Activated T-cell treated with anti-CD3 and anti-CD28 coated beads, Interleukin-2, amount 50 U/mL, for 4 hours (primary cell): Measurements from ENCODE around the gene TSPAN1. TPM values are rescaled to one million over a fixed set of nuclear protein-coding genes. Genes with fewer than 3 reads are reported as not detected.
"Not testable (repeated sequence)": the region's sequence is repeated elsewhere in the genome, so short reads cannot be mapped to it uniquely, and the experiment has no call there.

ENCODE experiments used
- ATAC-seq, 2 donors: fragments of 200-7000 bp; cut with Tn5 transposase; one replicate each; pipeline ENCODE4 v1.10.0; 2021
- DNase-seq: peaks from one replicate; pipeline ENCODE4 v3.0.0-alpha.2; 2020
- H3K27me3 Mint-ChIP-seq: one replicate; pipeline ENCODE4 v1.8.0; 2021; ENCODE audit warnings: low read depth, mixed read lengths
- H3K36me3 Mint-ChIP-seq: one replicate; pipeline ENCODE4 v1.8.0; 2022; ENCODE audit warnings: mixed read lengths; ENCODE audit not compliant: insufficient read depth
- H3K4me1 Mint-ChIP-seq: one replicate; pipeline ENCODE4 v1.8.0; 2021; ENCODE audit warnings: low read depth, mixed read lengths
- H3K4me3 Mint-ChIP-seq: one replicate; pipeline ENCODE4 v1.8.0; 2021; ENCODE audit warnings: mild to moderate bottlenecking, moderate library complexity, mixed read lengths
- H3K9me3 Mint-ChIP-seq: one replicate; pipeline ENCODE4 v1.8.0; 2021; ENCODE audit warnings: mixed read lengths
- total RNA-seq, 3 donors: library from RNA; stranded (reverse); gene quantifications; one replicate each; pipeline ENCODE4 v1.2.1, GENCODE V29; 2021

TSPAN1 gene
- total RNA-seq, 3 donors from 2014 or later = 0.23 to 0.37 (median 0.24) TPM

- Mint-ChIP-seq H3K4me3 (no peak overlapping the region), H3K9me3 (no peaks in the 10 kb centered on the region), H3K4me1 (peaks cover 4% of the 10 kb centered on the region), H3K36me3 (no peaks in the 10 kb centered on the region), H3K27me3 (no peaks in the 10 kb centered on the region)
- no peak for DNase-seq
- no peak for ATAC-seq
These were observed 30.3 kb downstream of the TSPAN1 start for GRCh38 chr1:46205141-46205540.

GRCh38 chr1:46205791-46206190 lies 30.9 kb downstream of the TSPAN1 start:
- no peaks in the 10 kb centered on the region for H3K36me3 Mint-ChIP-seq
- no peaks in the 10 kb centered on the region for H3K9me3 Mint-ChIP-seq
- peaks cover 4% of the 10 kb centered on the region for H3K4me1 Mint-ChIP-seq
- no peak for DNase-seq
- H3K4me3 Mint-ChIP-seq = no peak overlapping the region
- no peak for ATAC-seq
- H3K27me3 Mint-ChIP-seq = no peaks in the 10 kb centered on the region

GRCh38 chr1:46206399-46206798 lies 31.5 kb downstream of the TSPAN1 start:
- no peak overlapping the region for H3K4me3 Mint-ChIP-seq
- no peaks in the 10 kb centered on the region for H3K27me3 Mint-ChIP-seq
- no peaks in the 10 kb centered on the region for H3K9me3 Mint-ChIP-seq
- H3K4me1 Mint-ChIP-seq = peaks cover 4% of the 10 kb centered on the region
- no peak for ATAC-seq
- no peak for DNase-seq
- no peaks in the 10 kb centered on the region for H3K36me3 Mint-ChIP-seq

- H3K4me3 Mint-ChIP-seq = no peak overlapping the region
- ATAC-seq (no peak), DNase-seq (no peak)
- H3K9me3 Mint-ChIP-seq = no peaks in the 10 kb centered on the region
- no peaks in the 10 kb centered on the region for H3K4me1 Mint-ChIP-seq
- H3K36me3 Mint-ChIP-seq = no peaks in the 10 kb centered on the region
- H3K27me3 Mint-ChIP-seq = no peaks in the 10 kb centered on the region
These were observed 35.7 kb downstream of the TSPAN1 start for GRCh38 chr1:46210561-46210960.

- DNase-seq (no peak), ATAC-seq (no peak)
- Mint-ChIP-seq H3K4me1 (no peaks in the 10 kb centered on the region), H3K9me3 (no peaks in the 10 kb centered on the region), H3K27me3 (no peaks in the 10 kb centered on the region), H3K4me3 (no peak overlapping the region), H3K36me3 (no peaks in the 10 kb centered on the region)
These were observed 36.2 kb downstream of the TSPAN1 start for GRCh38 chr1:46211051-46211450.

- H3K36me3 Mint-ChIP-seq = no peaks in the 10 kb centered on the region
- no peak for DNase-seq
- peaks cover 2% of the 10 kb centered on the region for H3K27me3 Mint-ChIP-seq
- H3K9me3 Mint-ChIP-seq = no peaks in the 10 kb centered on the region
- no peak overlapping the region for H3K4me3 Mint-ChIP-seq
- H3K4me1 Mint-ChIP-seq = no peaks in the 10 kb centered on the region
- ATAC-seq = no peak
These were observed 40.6 kb downstream of the TSPAN1 start for GRCh38 chr1:46215504-46215903.

- no peaks in the 10 kb centered on the region for H3K36me3 Mint-ChIP-seq
- H3K4me1 Mint-ChIP-seq = no peaks in the 10 kb centered on the region
These were observed 43.6 kb downstream of the TSPAN1 start for GRCh38 chr1:46218443-46218842.

GRCh38 chr1:46219551-46220520 lies 44.9 kb downstream of the TSPAN1 start:
- peaks cover 2% of the 10 kb centered on the region for H3K4me1 Mint-ChIP-seq

More at GRCh38 chr1:46218443-46218842, 43.6 kb downstream of the TSPAN1 start:
- Mint-ChIP-seq H3K9me3 (no peaks in the 10 kb centered on the region), H3K27me3 (peaks cover 2% of the 10 kb centered on the region), H3K4me3 (no peak overlapping the region)
- no peak for DNase-seq
- no peak for ATAC-seq

GRCh38 chr1:46220808-46221207 lies 45.9 kb downstream of the TSPAN1 start:
- Mint-ChIP-seq H3K4me3 (no peak overlapping the region), H3K9me3 (no peaks in the 10 kb centered on the region), H3K36me3 (no peaks in the 10 kb centered on the region), H3K27me3 (peaks cover 2% of the 10 kb centered on the region), H3K4me1 (peaks cover 2% of the 10 kb centered on the region)
- ATAC-seq (no peak), DNase-seq (no peak)

More at GRCh38 chr1:46219551-46220520, 44.9 kb downstream of the TSPAN1 start:
- Mint-ChIP-seq H3K4me3 (no peak overlapping the region), H3K9me3 (no peaks in the 10 kb centered on the region), H3K36me3 (no peaks in the 10 kb centered on the region), H3K27me3 (peaks cover 2% of the 10 kb centered on the region)
- ATAC-seq = no peak
- no peak for DNase-seq

GRCh38 chr1:46221749-46222148 lies 46.9 kb downstream of the TSPAN1 start:
- no peak overlapping the region for H3K4me3 Mint-ChIP-seq
- ATAC-seq (no peak), DNase-seq (no peak)
- H3K4me1 Mint-ChIP-seq = peaks cover 2% of the 10 kb centered on the region
- no peaks in the 10 kb centered on the region for H3K9me3 Mint-ChIP-seq
- H3K36me3 Mint-ChIP-seq = no peaks in the 10 kb centered on the region
- peaks cover 2% of the 10 kb centered on the region for H3K27me3 Mint-ChIP-seq

GRCh38 chr1:46223055-46223454 lies 48.2 kb downstream of the TSPAN1 start:
- not testable (repeated sequence) for H3K27me3 Mint-ChIP-seq, H3K4me3 Mint-ChIP-seq, DNase-seq, ATAC-seq, H3K36me3 Mint-ChIP-seq, H3K4me1 Mint-ChIP-seq, H3K9me3 Mint-ChIP-seq

- H3K36me3 Mint-ChIP-seq = no peaks in the 10 kb centered on the region
- peaks cover 2% of the 10 kb centered on the region for H3K27me3 Mint-ChIP-seq
- H3K9me3 Mint-ChIP-seq = no peaks in the 10 kb centered on the region
- peaks cover 2% of the 10 kb centered on the region for H3K4me1 Mint-ChIP-seq
- H3K4me3 Mint-ChIP-seq = no peak overlapping the region
- peak; percentile 98 for ATAC-seq
- DNase-seq = peak; percentile 45
These were observed 48.6 kb downstream of the TSPAN1 start for GRCh38 chr1:46223472-46223943.

- no peaks in the 10 kb centered on the region for H3K36me3 Mint-ChIP-seq
These were observed 50.1 kb downstream of the TSPAN1 start for GRCh38 chr1:46224966-46225365.

GRCh38 chr1:46231231-46231630 lies 56.3 kb downstream of the TSPAN1 start:
- ATAC-seq, H3K4me1 Mint-ChIP-seq, H3K27me3 Mint-ChIP-seq, H3K36me3 Mint-ChIP-seq, H3K4me3 Mint-ChIP-seq, DNase-seq, H3K9me3 Mint-ChIP-seq: not testable (repeated sequence)

More at GRCh38 chr1:46224966-46225365, 50.1 kb downstream of the TSPAN1 start:
- ATAC-seq = no peak
- Mint-ChIP-seq H3K4me3 (no peak overlapping the region), H3K4me1 (peaks cover 2% of the 10 kb centered on the region), H3K27me3 (peaks cover 2% of the 10 kb centered on the region), H3K9me3 (no peaks in the 10 kb centered on the region)
- DNase-seq = no peak
